GM13976 (cell line): ENCODE results near the gene RALGDS.

Experiments used
- DNase-seq: peaks from one replicate; pipeline ENCODE4 v3.0.0; 2012; ENCODE audit warnings: low spot score
- CTCF ChIP-seq: IDR thresholded peaks from 2 replicates; pipeline ENCODE4 v1.5.1; 2012; ENCODE audit warnings: borderline replicate concordance, mild to moderate bottlenecking; ENCODE audit not compliant: insufficient read depth; ENCODE audit errors: extremely low read depth, missing control alignments, control extremely low read depth
- in situ Hi-C: fragments of 300-500 bp; cut with MboI; formaldehyde crosslinking; loops from one replicate; pipeline ENCODE4 v1.12.0; 2022; ENCODE audit warnings: low sequenced_read_pairs, mixed read lengths, inconsistent platforms; ENCODE audit not compliant: unreplicated experiment

Gene RALGDS

GRCh38 chr9:133118568-133118967, 2.5 kb downstream of the RALGDS start:
- in situ Hi-C loops, result no loop called here
- no peak for TF ChIP-seq CTCF

GRCh38 chr9:133118179-133118520, 2.9 kb downstream of the RALGDS start:
- no peak for DNase-seq
- in situ Hi-C loops, result no loop called here
- TF ChIP-seq CTCF, result no peak

More at GRCh38 chr9:133118568-133118967, 2.5 kb downstream of the RALGDS start:
- no peak for DNase-seq

GRCh38 chr9:133117271-133118178, 3.5 kb downstream of the RALGDS start:
- TF ChIP-seq CTCF, result no peak
- DNase-seq, result no peak
- in situ Hi-C loops, result no loop called here

GRCh38 chr9:133116346-133117231, 4.5 kb downstream of the RALGDS start:
- DNase-seq, result no peak
- no peak for TF ChIP-seq CTCF
- in situ Hi-C loops, result no loop called here

- DNase-seq, result peak; percentile 95
- in situ Hi-C loops, result no loop called here
- no peak for TF ChIP-seq CTCF
Measured at GRCh38 chr9:133115604-133116345, 5.3 kb downstream of the RALGDS start.
